GM13976 (cell line): ENCODE measurements around the gene AURKA.
"Not testable (repeated sequence)": the region's sequence is repeated elsewhere in the genome, so short reads cannot be mapped to it uniquely, and the experiment has no call there.

Source experiments
- DNase-seq: peaks from one replicate; pipeline ENCODE4 v3.0.0; 2012; ENCODE audit warnings: low spot score
- CTCF ChIP-seq: IDR thresholded peaks from 2 replicates; pipeline ENCODE4 v1.5.1; 2012; ENCODE audit warnings: borderline replicate concordance, mild to moderate bottlenecking; ENCODE audit not compliant: insufficient read depth; ENCODE audit errors: extremely low read depth, missing control alignments, control extremely low read depth
- in situ Hi-C: fragments of 300-500 bp; cut with MboI; formaldehyde crosslinking; loops from one replicate; pipeline ENCODE4 v1.12.0; 2022; ENCODE audit warnings: low sequenced_read_pairs, mixed read lengths, inconsistent platforms; ENCODE audit not compliant: unreplicated experiment

AURKA gene

GRCh38 chr20:56409521-56409920 is 17.5 kb upstream of the AURKA start:
- in situ Hi-C loops, result no loop called here
- DNase-seq, result no peak
- TF ChIP-seq CTCF, result no peak

GRCh38 chr20:56406910-56407309 is 14.9 kb upstream of the AURKA start:
- in situ Hi-C loops, result no loop called here
- DNase-seq, result no peak
- TF ChIP-seq CTCF, result no peak

- in situ Hi-C loops, DNase-seq: not testable (repeated sequence)
Observed at GRCh38 chr20:56405356-56405755, 13.3 kb upstream of the AURKA start.

GRCh38 chr20:56403465-56403864 is 11.4 kb upstream of the AURKA start:
- no peak for DNase-seq
- no peak for TF ChIP-seq CTCF
- in situ Hi-C loops, result no loop called here

GRCh38 chr20:56400001-56400640 is 8.1 kb upstream of the AURKA start:
- TF ChIP-seq CTCF, result peak; percentile 51
- peak; percentile 65 for DNase-seq
- in situ Hi-C loops, result no loop called here

- in situ Hi-C loops, result no loop called here
- no peak for DNase-seq
- no peak for TF ChIP-seq CTCF
Observed at GRCh38 chr20:56395166-56395565, 3.2 kb upstream of the AURKA start.

- no peak for DNase-seq
- no peak for TF ChIP-seq CTCF
- in situ Hi-C loops, result no loop called here
Observed at GRCh38 chr20:56393653-56394052, 1.6 kb upstream of the AURKA start.
